Measurements from ENCODE around the gene HS3ST4. TPM values are rescaled to one million over a fixed set of nuclear protein-coding genes. Genes with fewer than 3 reads are reported as not detected.

The HS3ST4 gene
- total and polyA plus RNA-seq, 2 donors (not counting 1 experiment from before 2014, with no cell fraction given) = not detected

- Histone ChIP-seq H3K27ac (ENCODE audit: low read length in 2 of 2) (no peak overlapping the region), H3K27me3 (replicated peaks in 1 of 4; ENCODE audit: control extremely low read depth in 1 of 4, control insufficient read depth in 3 of 4, insufficient read depth in 4 of 4, low read length in 3 of 4) (no peaks in the 10 kb centered on the region), H3K4me1 (ENCODE audit: control insufficient read depth in 2 of 2, insufficient read depth in 2 of 2, low read length in 2 of 2) (no peaks in the 10 kb centered on the region), H3K79me2 (ENCODE audit: control insufficient read depth, insufficient read depth, low read length) (no peaks in the 10 kb centered on the region), H2AFZ (ENCODE audit: insufficient read depth, low read depth, low read length, poor library complexity, severe bottlenecking) (no peak overlapping the region), H3K4me3 (ENCODE audit: control extremely low read depth in 1 of 5, extremely low read depth in 1 of 5, insufficient read depth in 1 of 5, low read depth in 2 of 5, low read length in 4 of 5) (no peak overlapping the region), H3K9ac (ENCODE audit: low read length) (no peak overlapping the region), H3K36me3 (replicated peaks in 1 of 2; ENCODE audit: control extremely low read depth in 1 of 2, control insufficient read depth in 1 of 2, extremely low read depth in 1 of 2, insufficient read depth in 2 of 2, low read length in 1 of 2) (no peaks in the 10 kb centered on the region), H3K9me3 (ENCODE audit: control extremely low read depth in 1 of 3, control insufficient read depth in 2 of 3, insufficient read depth in 1 of 3, low read length in 2 of 3) (no peaks in the 10 kb centered on the region), H4K20me1 (ENCODE audit: control insufficient read depth, insufficient read depth, low read length, poor library complexity, severe bottlenecking) (no peaks in the 10 kb centered on the region), H3K4me2 (replicated peaks; ENCODE audit: low read depth, low read length, poor library complexity, severe bottlenecking) (no peak overlapping the region)
- intact Hi-C loops (cut with micrococcal nuclease) = no loop called here
- WGBS (ENCODE audit: insufficient coverage) = 100% methylated on average over 1 of the region's 1 CpG
- H3K4me3 Mint-ChIP-seq = no peak overlapping the region
- ATAC-seq (ENCODE audit: low read depth) = no peak
- peaks cover 3% of the 10 kb centered on the region for H3K27me3 Mint-ChIP-seq
- H3K9me3 Mint-ChIP-seq (ENCODE audit: insufficient read depth) = peaks cover 4% of the 10 kb centered on the region
- ChIA-PET CTCF (interaction anchor here (1.0 kb wide), 1 partner anchor 38 kb away, joined by 3 read pairs; no protein-coding TSS in a partner anchor), POLR2A (no interaction called here)
- no peak overlapping the region for H3K27ac Mint-ChIP-seq
- no peak for DNase-seq
- no peak for TF ChIP-seq CTCF (IDR thresholded peaks at IDR 0.05)
- TF ChIP-seq EZH2 (IDR thresholded peaks at IDR 0.05; ENCODE audit: borderline replicate concordance, insufficient read depth, low read depth, low read length, poor library complexity, severe bottlenecking) = no peak
- no peaks in the 10 kb centered on the region for H3K4me1 Mint-ChIP-seq
Measured at GRCh38 chr16:25799816-25800215, 108.1 kb downstream of the HS3ST4 start.

DNA sequence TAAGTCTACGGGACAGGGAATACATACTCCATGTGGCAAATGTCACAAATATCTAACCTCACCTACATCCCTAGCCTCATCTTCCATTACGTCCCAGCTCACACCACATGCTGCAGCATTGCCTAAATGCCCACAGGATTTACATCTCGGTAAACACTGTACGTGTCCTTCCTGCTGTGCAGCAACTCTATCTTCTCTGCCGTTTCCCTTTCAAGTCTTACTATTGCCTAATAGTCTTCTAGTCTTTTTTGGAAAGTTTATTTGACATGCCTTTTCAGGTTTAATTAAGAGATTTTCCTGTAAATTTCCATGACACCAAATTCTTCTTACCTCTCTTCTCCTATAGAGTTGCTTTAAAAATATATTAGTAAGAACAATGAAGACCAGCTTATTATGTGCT is 120.5 kb downstream of the HS3ST4 start:
- Histone ChIP-seq H3K4me2 (replicated peaks; ENCODE audit: low read depth, low read length, poor library complexity, severe bottlenecking) (no peak overlapping the region), H3K79me2 (ENCODE audit: control insufficient read depth, insufficient read depth, low read length) (no peaks in the 10 kb centered on the region), H3K4me3 (ENCODE audit: control extremely low read depth in 1 of 5, extremely low read depth in 1 of 5, insufficient read depth in 1 of 5, low read depth in 2 of 5, low read length in 4 of 5) (no peak overlapping the region), H3K9ac (ENCODE audit: low read length) (no peak overlapping the region), H3K4me1 (ENCODE audit: control insufficient read depth in 2 of 2, insufficient read depth in 2 of 2, low read length in 2 of 2) (no peaks in the 10 kb centered on the region), H3K9me3 (ENCODE audit: control extremely low read depth in 1 of 3, control insufficient read depth in 2 of 3, insufficient read depth in 1 of 3, low read length in 2 of 3) (no peaks in the 10 kb centered on the region), H3K27ac (ENCODE audit: low read length in 2 of 2) (no peak overlapping the region), H2AFZ (ENCODE audit: insufficient read depth, low read depth, low read length, poor library complexity, severe bottlenecking) (no peak overlapping the region), H4K20me1 (ENCODE audit: control insufficient read depth, insufficient read depth, low read length, poor library complexity, severe bottlenecking) (no peaks in the 10 kb centered on the region), H3K27me3 (replicated peaks in 1 of 4; ENCODE audit: control extremely low read depth in 1 of 4, control insufficient read depth in 3 of 4, insufficient read depth in 4 of 4, low read length in 3 of 4) (peaks cover 0 to 6% (median 0%) of the 10 kb centered on the region in 4 experiments), H3K36me3 (replicated peaks in 1 of 2; ENCODE audit: control extremely low read depth in 1 of 2, control insufficient read depth in 1 of 2, extremely low read depth in 1 of 2, insufficient read depth in 2 of 2, low read length in 1 of 2) (no peaks in the 10 kb centered on the region)
- CTCF ChIA-PET = no interaction called here
- Mint-ChIP-seq H3K27ac (no peak overlapping the region), H3K9me3 (ENCODE audit: insufficient read depth) (no peaks in the 10 kb centered on the region), H3K4me3 (no peak overlapping the region), H3K27me3 (peaks cover 20% of the 10 kb centered on the region), H3K4me1 (no peaks in the 10 kb centered on the region)
- DNase-seq = no peak
- intact Hi-C loops (cut with micrococcal nuclease) = no loop called here
- TF ChIP-seq EZH2 (IDR thresholded peaks at IDR 0.05; ENCODE audit: borderline replicate concordance, insufficient read depth, low read depth, low read length, poor library complexity, severe bottlenecking) = no peak
- TF ChIP-seq CTCF (IDR thresholded peaks at IDR 0.05) = no peak
- ATAC-seq (ENCODE audit: low read depth) = no peak
- WGBS (ENCODE audit: insufficient coverage) = 100% methylated on average over 2 of the region's 5 CpGs
- POLR2A ChIA-PET = no interaction called here

All from B cell (primary cell).